Endometrium (tissue), 2 donors: ENCODE results near the gene GMFB.
"Not testable (repeated sequence)": the region's sequence is repeated elsewhere in the genome, so short reads cannot be mapped to it uniquely, and the experiment has no call there.

Source experiments
- FAIRE-seq: peaks from 2 replicates; lab custom pipeline; 2012; peaks lifted over from hg19 to GRCh38; lab: Jason Lieb, UNC
- donor health status: control.
- donor health status: control.

Gene GMFB

DNA sequence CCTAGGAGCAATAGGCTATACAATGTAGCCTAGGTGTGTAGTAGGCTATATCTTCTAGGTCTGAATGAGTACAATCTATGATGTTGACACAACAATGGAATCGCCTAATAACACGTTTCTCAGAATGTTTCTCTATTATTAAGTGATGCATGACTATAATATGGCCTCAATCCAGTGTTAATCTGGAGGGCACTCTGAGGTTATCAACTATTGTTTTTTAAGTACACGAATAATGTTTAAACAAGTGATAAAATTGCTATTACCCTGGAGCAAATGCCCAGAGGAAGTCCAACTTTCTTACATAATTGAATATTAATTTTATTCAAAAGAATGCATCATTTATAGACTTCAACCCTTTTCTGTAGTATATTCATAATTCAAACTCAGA lies 31.2 kb downstream of the GMFB start:
- no peak for FAIRE-seq

DNA sequence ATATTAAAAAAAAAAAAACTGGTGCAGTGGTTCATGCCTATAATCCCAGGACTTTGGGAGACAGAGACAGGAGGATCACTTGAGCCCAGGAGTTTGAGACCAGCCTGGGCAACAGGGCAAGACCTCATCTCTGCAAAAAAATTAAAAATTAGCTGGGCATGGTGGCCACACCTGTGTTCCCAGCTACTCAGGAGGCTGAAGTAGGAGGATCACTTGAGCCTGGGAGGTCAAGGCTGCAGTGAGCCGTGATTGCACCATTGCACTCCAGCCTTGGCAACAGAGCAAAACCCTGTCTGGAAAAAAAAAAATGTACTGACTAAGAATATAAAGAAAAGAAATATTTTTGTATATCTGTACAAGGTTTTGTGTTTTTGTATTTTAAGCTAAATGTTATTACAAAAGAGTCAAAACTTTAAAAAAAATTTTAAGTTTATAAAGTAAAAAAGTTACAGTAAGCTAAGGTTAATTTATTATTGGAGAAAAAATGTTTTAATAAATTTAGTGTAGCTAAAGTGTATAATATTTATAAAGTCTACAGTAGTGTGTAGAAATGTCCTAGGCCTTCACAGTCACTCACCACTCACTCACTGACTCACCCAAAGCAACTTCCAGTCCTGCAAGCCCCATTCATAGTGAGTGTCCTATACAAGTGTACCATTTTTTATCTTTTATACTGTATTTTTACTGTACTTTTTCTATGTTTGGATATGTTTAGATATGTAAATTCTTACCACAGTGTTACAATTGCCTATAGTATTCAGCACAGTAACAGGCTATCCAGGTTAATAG lies 31.8 kb downstream of the GMFB start:
- FAIRE-seq = not testable (repeated sequence)

DNA sequence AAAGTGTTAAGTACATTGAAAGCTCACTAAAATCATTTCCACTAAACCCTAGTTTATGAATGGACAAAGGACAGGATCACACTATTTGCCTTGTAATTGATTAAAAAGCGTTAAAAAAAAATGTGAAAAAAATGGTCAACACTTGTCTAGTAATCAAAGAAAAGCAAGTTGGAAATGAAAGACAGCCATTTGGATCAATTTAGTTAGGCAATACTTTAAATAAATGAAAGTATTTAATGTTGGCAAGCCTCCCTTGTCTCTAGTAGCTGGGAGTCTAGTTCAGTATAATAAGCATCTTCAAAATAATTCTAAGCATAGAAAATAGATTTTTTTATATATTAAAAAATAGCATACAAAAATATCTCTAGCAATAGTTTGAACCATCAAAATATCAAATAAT lies 33.4 kb downstream of the GMFB start:
- FAIRE-seq = no peak

DNA sequence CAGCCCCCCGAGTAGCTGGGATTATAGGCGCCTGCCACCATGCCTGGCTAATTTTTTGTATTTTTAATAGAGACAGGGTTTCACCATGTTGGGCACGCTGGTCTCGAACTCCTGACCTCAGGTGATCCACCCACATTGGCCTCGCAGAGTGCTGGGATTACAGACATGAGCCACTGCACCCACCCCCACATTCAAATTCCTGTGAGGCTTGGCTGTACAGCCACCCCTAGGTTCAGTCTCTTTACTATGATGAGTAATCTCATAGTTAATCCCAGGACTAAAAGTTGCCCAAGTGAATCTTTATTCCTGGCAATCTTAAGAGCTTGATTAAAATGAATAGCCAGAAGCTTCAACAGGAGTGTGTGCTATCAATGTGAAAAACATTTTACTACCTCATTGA lies 34.8 kb downstream of the GMFB start:
- FAIRE-seq = not testable (repeated sequence)

DNA sequence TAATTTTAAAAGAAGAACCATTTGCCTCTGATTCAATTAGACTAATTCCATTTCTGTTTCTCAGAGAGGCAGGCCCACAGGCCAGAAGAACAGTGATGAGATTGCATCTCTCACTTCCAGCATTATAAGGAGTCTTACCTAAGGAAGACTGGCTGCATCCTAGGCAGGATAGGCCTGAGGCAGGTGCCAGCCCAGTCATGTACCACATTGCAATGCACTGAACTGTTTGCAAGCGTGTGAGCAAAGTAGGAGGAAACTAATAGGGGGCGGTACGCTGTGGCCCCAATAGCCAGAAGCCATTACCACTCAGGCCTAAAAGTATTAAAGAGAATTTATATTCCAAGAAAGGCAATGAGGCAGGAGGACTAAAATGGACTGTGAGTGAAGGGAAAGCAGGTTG lies 35.5 kb downstream of the GMFB start:
- no peak for FAIRE-seq

DNA sequence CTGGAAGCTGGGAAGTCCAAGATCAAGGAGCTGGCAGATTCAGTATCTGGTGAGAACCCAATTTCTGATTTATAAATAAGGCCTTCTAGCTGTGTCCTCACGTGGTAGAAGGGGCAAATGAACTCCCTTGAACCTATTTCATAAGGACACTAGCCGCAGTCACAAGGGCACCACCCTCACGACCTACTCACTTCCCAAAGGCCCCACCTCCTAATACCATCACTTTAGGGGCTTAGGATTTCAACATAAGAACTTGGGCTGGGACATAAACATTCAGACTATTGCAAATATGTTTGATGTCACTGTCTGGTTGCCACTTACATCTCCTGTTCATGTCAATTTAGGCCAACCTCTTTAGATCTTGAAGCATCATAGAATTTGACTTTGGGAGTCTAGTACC lies 36.8 kb downstream of the GMFB start:
- no peak for FAIRE-seq

DNA sequence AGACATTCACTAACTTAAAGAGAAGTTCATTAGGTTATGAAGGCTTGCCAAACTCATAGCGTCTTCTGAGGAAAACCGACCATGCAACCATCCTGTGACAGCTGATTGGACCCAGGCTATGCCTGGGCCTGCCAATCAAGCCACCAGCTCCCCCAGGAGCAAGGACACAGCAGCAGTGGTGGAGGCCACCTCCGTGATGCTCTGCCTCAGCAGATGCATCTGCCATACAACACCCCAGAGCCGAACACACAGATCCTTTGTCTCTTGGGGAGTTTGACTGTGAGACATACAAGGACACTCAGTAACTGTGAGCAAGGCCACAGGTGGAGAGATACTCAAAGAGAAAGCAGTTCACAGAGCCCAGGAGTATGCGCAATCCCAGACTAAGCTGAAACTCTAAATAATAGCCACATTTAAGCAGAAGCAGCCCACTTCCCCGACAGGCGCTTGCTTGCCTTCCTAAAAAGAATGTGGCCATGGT lies 37.6 kb downstream of the GMFB start:
- FAIRE-seq = no peak

DNA sequence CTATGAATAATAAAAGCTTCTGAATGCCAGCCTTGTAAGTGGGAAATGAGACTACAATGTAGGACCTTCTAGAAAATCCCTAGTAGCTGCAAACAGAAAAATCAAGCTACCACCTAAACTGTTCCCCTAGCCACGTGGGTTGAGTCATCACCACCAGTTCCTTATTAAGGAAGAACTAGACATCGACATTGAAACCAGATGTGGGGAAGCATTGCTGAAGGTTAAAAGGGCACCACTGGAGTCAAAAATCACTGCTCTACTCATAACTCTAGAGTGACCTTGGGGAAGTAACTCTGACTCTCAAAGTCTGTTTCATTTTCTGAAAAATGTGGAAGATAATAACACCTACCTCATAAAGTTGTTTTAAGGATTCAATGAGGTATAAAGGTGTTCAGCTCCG lies 38.2 kb downstream of the GMFB start:
- no peak for FAIRE-seq

DNA sequence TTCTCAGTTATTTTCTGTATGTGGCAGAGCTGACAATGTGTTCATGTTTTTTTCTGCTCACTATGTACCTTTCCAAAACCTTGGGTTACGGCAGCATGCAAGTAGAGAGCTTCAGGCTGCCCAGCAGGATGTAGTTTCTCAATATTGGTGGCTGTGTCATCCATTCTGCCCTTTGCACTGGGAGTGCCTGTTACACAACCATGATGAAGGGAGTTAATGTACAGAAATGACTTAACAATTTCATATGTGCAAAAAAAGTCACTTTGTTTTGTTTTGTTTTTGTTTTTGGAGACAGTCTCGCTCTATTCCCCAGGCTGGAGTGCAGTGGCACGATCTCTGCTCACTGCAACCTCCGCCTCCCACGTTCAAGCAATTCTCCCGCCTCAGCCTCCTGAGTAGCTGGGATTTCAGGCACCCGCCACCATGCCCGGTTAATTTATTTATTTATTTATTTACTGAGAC lies 41.5 kb downstream of the GMFB start:
- FAIRE-seq = no peak

DNA sequence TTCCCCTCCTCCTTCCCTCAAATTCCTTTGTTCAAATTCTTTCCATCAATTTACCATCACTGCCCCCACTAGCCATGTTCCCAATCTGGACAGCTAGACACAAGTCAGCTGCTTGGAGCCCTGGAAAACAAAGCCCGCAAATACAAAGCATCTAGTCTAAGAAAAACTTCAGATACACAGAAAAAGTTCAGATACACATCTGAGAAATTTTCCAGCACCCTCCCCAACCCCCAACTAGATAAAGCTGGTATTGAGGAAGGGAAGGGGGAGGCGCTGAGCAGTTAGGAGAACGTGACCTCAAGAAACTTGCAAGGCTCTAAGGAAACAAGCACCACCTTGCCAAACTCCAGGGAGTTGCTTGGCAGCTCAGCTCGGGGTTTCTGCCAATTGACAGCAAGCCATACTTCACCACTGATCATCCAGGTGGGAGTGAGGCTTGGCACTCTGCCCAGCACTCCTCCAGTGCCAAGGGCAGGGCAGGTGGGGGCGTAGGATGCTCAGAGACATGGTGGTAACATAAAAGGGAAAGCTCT lies 42.6 kb downstream of the GMFB start:
- FAIRE-seq = no peak

DNA sequence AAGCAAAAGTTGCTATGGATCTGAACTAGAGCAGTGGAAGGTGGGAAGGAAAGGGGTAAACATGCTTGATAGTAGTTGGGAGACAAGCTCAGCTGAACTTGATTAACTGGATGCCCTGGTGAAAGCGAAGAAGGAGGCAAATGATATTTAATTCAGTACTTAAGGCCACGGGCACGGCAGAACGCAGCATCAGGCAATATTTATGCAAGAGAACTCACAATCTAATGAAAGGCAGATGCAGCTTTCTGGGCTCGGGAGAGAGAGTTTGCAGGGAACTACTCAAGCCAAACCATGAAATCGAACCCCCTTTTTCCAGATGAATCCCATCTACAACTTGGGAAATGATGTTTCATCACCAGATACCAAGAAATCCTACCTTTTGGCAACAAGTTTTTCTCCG lies 44.1 kb downstream of the GMFB start:
- no peak for FAIRE-seq

DNA sequence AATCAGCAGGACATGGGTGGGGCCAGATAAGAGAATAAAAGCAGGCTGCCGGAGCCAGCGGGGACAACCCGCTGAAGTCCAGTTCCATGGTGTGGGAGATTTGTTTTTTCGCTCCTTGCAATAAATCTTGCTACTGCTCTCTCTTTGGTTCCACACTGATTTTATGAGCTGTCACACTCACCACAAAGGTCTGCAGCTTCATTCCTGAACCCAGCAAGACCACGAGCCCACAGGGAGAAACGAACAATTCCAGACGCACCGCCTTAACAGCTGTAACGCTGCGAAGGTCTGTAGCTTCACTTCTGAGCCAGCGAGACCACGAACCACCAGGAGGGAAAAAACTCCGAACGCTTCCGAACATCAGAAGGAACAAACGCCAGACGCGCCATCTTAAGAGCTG lies 44.8 kb downstream of the GMFB start:
- no peak for FAIRE-seq

DNA sequence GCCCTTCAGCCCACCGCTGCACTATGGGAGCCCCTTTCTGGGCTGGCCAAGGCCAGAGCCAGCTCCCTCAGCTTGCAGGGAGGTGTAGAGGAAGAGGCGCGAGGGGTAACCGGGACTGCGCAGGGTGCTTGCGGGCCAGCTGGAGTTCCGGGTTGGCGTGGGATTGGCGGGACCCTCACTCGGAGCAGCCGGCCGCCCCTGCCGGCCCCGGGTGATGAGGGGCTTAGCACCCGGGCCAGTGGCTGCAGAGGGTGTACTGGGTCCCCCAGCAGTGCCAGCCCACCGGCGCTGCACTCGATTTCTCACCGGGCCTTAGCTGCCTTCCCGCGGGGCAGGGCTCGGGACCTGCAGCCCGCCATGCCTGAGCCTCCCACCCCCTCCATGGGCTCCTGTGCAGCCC lies 45.8 kb downstream of the GMFB start:
- FAIRE-seq = not testable (repeated sequence)

DNA sequence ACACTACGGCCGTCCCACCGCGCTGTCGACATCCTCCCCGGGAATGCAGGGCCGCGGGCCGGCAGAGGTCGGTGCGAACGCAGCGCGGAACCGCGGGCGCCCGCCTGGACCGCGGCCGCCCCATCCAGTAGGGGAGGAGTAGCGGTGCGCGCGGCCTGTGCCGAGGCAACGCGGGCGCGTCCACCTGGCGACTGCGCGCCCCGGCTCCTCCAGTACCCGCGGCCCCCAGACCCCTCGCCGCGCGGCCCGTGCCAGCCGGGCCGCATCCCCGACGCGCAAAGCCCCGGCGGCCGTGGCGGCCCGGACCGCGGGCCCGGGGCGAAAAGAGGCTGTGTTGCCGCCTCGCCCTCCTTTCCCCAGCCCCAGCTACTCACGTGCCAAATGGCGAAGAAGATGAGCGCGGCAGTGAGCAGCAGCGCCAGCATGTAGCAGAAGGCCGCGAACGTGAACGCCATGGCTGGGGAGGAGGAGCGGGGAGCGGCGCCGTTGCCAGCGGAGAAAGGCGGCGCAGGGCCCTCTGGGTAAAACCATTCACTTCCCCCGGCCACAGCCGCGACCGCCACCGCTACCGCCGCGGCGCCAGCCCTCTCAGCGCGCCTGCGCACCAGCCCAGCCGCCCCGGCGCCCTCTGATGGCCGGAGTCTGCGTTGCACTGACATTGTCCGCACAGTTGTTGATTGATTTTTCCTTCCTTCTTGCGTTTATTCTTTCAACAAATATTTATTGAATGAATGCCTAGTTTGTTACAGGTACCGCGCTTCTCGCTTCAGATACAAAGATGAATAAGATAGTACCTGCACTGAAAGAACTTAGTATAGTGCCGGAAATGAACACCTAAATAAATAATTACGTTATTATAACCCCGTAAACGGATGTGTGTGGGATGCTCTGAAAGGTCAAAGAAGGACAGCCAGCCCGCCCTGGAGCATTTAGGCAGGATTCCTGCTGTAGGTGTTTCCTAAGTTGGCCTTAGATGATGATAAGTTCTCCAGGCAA lies 47.6 kb downstream of the GMFB start, which contains the start of gene CNIH1:
TSS of gene CNIH1 (minus strand) at position 502 of the 996 bp plus-strand sequence. CDS start at position 455, 47 bp downstream.
- no peak for FAIRE-seq

DNA sequence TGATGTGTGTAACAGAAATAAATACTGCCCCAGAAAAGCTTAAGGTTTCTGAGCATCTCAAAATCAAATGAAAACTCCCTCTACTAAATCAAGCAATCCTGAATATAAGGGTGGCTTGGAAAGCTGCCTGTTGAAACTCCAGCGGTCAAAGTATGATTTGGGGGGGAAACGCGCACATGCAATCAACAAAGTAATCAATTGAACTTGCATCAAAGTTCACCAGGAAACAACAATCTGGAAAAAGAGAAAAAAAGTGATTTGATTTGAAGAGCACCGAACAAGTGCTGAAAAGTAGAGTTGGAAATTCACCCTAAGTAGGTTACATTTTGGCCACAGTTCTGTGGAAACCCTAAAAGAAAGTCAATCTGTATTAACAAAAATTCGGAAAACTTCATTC lies 48.3 kb downstream of the GMFB start:
- no peak for FAIRE-seq

DNA sequence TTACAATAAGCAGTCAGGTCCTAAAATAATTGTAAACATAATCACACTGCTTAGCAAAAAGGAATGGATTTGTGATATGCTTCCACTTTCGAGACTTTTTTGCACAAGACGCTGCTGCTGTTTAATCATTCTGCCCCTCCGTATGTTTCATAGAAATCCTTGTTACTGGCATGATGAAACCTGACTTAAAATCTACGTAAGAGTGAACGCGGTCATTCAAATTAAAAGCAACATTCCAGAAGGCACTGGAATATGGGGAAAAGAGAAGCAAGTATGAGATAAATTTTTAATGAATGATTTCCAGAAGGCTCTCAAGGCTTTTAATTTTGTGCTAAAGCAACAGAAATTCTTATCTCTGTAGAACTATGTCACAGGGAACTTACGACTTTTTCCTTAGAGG lies 48.7 kb downstream of the GMFB start:
- FAIRE-seq = no peak

DNA sequence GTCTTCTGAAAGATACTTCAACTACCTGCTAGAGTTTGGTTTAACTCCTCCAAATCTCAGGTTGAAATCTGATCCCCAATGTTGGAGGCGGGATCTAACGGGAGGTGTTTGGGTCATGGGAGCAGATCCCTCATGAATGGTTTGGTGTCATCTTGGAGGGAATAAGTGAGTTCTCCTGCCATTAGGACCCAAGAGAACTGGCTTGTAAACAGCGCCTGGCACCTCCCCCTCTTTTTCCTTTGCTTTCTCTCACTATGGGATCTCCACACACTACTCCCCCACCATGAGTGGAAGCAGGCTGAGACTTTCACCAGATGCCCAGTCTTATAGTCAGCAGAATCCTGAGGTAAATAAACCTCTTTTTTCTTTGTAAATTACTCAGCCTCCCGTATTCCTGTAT lies 50.1 kb downstream of the GMFB start:
- FAIRE-seq = no peak

DNA sequence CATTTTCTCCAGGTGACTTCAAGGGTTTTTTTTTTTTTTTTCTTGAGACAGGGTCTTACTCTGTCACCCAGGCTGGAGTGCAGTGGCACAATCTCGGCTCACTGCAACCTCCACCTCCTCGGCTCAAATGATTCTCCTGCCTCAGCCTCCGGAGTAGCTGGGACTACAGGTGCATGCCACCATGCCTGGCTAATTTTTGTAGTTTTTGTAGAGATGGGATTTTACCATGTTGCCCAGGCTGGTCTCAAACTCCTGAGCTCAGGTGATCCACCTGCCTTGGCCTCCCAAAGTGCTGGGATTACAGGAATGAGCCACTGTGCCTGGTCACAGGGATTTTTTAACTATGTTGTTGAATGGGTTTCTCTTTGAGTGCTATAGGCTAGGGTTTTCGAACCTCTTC lies 50.8 kb downstream of the GMFB start:
- not testable (repeated sequence) for FAIRE-seq

DNA sequence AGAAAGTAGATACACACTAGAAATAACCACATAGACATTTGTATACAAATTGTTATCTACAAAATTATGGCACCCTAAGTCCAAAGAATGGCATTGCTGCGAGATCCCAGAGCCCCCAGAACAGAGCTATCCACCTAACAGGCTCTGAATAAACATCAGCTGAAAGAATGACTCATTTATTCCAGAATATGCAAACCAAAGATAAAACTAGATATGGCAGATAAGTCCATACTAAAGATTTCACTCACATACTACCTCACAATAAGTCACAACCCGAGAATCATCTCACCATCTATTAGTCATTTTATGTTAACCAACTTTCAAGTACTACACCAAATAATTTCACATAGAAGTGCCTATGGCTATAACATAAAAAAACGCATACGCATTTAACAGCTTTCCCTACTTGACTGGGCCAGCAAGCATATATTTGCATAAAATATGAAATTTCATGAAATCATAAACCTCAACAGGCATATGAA lies 53.2 kb downstream of the GMFB start:
- no peak for FAIRE-seq

DNA sequence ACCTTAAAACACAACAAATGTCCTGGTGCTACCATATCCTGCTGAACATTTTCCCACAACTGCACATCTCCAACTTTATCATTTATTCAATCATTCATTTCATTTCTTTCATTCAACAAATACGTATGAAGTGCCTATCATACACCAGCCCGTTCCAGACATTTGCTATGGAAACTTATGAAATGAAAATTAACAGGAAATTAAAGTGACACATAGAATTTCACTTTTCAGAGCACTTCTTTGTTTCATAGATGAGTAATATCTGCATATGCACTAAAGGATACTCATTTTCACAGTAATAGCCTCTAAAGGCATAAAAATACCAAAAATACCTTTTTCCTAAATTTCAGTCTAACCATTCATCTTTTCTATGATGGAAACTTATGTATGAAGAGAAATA lies 60.3 kb downstream of the GMFB start:
- FAIRE-seq = no peak

DNA sequence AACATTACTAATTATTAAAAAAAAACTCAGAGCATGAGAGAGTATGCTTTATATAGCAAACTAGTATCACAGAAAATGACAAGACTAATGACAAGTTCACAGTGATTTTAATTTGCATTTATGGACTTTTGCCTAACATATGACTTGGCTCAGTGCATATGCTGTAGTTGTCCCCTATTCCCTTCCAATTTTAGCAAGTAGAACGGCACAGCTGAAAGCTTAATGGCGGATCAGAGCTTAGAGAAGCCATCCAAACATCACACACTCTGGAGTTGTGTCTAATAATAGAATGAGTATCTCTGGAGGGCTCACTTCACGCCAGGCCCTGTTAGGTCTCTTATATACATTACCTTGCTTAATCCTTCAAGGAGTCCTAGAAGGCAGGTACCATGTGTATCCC lies 60.9 kb downstream of the GMFB start:
- FAIRE-seq = no peak

DNA sequence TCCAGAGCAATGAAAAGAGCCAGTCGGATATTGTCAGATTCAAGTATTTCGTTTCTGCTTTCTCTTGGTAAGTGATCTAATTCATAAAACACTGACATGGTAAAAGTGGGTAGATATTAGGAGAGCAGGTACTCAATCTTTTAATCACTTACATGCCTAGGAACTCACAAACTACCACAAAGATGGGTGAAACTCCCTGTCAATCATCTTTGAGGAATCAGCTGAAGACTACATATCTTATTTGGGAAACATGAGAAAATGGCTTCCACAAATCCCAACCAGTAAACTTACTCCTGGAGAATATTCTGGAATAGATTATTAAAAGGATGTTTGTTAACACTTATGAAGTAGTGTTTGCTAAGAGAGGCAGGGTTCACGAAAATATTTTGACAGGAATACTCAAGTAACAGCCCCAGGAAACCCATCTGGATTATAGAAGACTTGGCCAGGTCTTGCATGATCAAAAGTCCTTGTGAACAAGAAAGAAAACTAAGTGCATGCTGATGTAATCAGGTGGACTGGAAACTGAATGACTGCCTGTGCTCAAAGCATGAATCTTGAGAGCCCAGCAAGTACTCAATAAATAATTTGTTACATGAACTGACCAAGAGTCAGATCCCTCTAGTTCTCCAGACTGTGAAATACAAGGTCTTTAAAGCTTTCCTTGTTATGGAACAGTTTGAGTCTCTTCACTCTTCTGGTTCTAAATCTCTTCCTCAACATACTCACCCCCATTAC lies 63.1 kb downstream of the GMFB start:
- FAIRE-seq = no peak
